MG63 (cell line): ENCODE measurements around the gene TMEM178B. TPM values are rescaled to one million over a fixed set of nuclear protein-coding genes. Genes with fewer than 3 reads are reported as not detected.

Source experiments
- DNase-seq: peaks from one replicate; pipeline ENCODE4 v3.0.0-alpha.2; 2020
- H3K27me3 ChIP-seq: fragments of 250-450 bp; sonication (Bioruptor Pico); 2 replicates; pipeline ENCODE4 v1.5.1; 2020; ENCODE audit warnings: mild to moderate bottlenecking, moderate library complexity
- H3K36me3 ChIP-seq: fragments of 250-450 bp; sonication (Bioruptor Pico); 2 replicates; pipeline ENCODE4 v1.5.1; 2020; ENCODE audit warnings: mild to moderate bottlenecking, moderate library complexity
- H3K4me3 ChIP-seq: fragments of 250-450 bp; sonication (Bioruptor Pico); 2 replicates; pipeline ENCODE4 v1.5.1; 2020; ENCODE audit warnings: mild to moderate bottlenecking, moderate library complexity
- H3K9me3 ChIP-seq: fragments of 250-450 bp; sonication (Bioruptor Pico); 2 replicates; pipeline ENCODE4 v1.5.1; 2020; ENCODE audit warnings: mild to moderate bottlenecking, moderate library complexity
- total RNA-seq: library from RNA; depleted of rRNA; stranded (reverse); fragments of >200 nt; shearing (Covaris generic); gene quantifications from 2 replicates; pipeline ENCODE4 v1.2.3, GENCODE V29; 2014; ENCODE audit warnings: low replicate concordance

Gene TMEM178B
- total RNA-seq, 1 experiment from 2014 or later: 0.10 TPM

- no peak for DNase-seq
- no peak overlapping the region for H3K4me3 ChIP-seq
- no peaks in the 10 kb centered on the region for H3K27me3 ChIP-seq
- H3K36me3 ChIP-seq: no peaks in the 10 kb centered on the region
- H3K9me3 ChIP-seq: no peaks in the 10 kb centered on the region
These were observed 169.5 kb downstream of the TMEM178B start for GRCh38 chr7:141243368-141243767.

- no peak for DNase-seq
- Histone ChIP-seq H3K36me3 (no peaks in the 10 kb centered on the region), H3K27me3 (no peaks in the 10 kb centered on the region), H3K4me3 (no peak overlapping the region), H3K9me3 (no peaks in the 10 kb centered on the region)
These were observed 170.6 kb downstream of the TMEM178B start for GRCh38 chr7:141244435-141244834.

DNA sequence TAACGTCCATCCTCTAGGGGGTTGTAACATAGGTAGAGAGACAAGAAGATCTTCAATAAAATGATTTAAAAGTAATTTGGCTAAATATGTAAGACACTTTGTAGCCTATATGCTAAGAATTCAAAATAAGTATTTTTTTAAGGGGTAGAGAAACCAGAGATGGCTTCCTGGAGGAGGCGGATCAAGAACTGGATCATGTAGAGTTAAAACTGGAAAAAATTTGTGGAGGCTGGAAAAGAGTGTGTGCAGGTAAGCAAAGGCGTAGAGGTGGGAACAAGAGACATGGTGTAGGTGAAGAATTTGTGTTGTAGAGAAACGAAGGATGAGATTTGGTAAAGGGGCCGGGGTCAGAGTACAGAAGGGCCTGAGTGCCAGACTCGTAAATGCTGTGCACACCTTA, 172.6 kb downstream of the TMEM178B start:
- Histone ChIP-seq H3K4me3 (no peak overlapping the region), H3K9me3 (no peaks in the 10 kb centered on the region), H3K27me3 (no peaks in the 10 kb centered on the region), H3K36me3 (no peaks in the 10 kb centered on the region)
- no peak for DNase-seq

- Histone ChIP-seq H3K4me3 (no peak overlapping the region), H3K9me3 (no peaks in the 10 kb centered on the region), H3K27me3 (no peaks in the 10 kb centered on the region), H3K36me3 (no peaks in the 10 kb centered on the region)
- no peak for DNase-seq
These were observed 177.3 kb downstream of the TMEM178B start for GRCh38 chr7:141251180-141251579.

DNA sequence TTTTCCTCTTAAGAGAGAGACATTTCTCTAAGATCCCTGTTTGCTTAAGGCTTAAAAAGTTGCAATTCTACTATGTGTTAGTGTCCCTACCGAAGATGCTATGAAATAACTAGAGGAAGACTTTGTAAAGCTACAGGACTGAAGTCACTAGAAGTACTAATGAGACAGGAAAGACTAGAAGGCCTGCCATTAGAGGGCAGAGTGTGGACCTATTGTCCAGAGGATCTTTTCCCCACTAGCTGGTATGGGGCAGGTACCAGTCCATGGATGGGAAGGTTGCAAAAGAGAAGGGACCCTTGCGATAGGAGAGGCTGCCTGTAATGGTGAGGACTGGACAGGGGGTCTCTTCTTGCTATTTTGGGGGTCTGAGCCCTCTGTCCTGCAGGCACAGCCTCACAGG, 178.1 kb downstream of the TMEM178B start:
- Histone ChIP-seq H3K9me3 (no peaks in the 10 kb centered on the region), H3K36me3 (no peaks in the 10 kb centered on the region), H3K4me3 (no peak overlapping the region), H3K27me3 (no peaks in the 10 kb centered on the region)
- DNase-seq: no peak

GRCh38 chr7:141257597-141257996, 183.7 kb downstream of the TMEM178B start:
- H3K9me3 ChIP-seq: no peaks in the 10 kb centered on the region
- H3K4me3 ChIP-seq: no peak overlapping the region
- DNase-seq: no peak
- H3K36me3 ChIP-seq: no peaks in the 10 kb centered on the region
- no peaks in the 10 kb centered on the region for H3K27me3 ChIP-seq

DNA sequence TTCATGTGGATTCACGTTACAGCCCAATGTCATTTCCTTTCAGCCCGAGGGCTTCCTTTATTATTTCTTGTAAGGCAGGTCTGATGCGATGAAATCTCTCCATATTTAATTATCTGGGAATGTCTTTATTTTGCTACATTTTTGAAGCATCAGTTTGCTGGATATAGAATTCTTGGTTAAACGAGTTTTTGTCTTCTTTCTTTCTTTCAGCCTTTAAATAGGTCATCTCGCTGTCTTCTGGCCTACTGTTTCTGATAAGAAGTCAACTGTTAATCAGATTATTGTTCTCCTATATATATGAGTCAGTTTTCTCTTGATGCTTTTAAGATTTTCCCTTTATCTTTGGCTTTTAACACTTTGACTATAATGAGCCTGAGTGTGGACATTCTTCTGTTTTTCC, 184.7 kb downstream of the TMEM178B start:
- no peaks in the 10 kb centered on the region for H3K36me3 ChIP-seq
- no peaks in the 10 kb centered on the region for H3K27me3 ChIP-seq
- no peaks in the 10 kb centered on the region for H3K9me3 ChIP-seq
- DNase-seq: no peak
- no peak overlapping the region for H3K4me3 ChIP-seq

- no peaks in the 10 kb centered on the region for H3K9me3 ChIP-seq
- no peaks in the 10 kb centered on the region for H3K36me3 ChIP-seq
- no peaks in the 10 kb centered on the region for H3K27me3 ChIP-seq
- no peak overlapping the region for H3K4me3 ChIP-seq
- DNase-seq: no peak
These were observed 188.5 kb downstream of the TMEM178B start for GRCh38 chr7:141262101-141263090.

GRCh38 chr7:141263508-141263907, 189.6 kb downstream of the TMEM178B start:
- Histone ChIP-seq H3K27me3 (no peaks in the 10 kb centered on the region), H3K9me3 (no peaks in the 10 kb centered on the region), H3K36me3 (no peaks in the 10 kb centered on the region), H3K4me3 (no peak overlapping the region)
- DNase-seq: no peak

DNA sequence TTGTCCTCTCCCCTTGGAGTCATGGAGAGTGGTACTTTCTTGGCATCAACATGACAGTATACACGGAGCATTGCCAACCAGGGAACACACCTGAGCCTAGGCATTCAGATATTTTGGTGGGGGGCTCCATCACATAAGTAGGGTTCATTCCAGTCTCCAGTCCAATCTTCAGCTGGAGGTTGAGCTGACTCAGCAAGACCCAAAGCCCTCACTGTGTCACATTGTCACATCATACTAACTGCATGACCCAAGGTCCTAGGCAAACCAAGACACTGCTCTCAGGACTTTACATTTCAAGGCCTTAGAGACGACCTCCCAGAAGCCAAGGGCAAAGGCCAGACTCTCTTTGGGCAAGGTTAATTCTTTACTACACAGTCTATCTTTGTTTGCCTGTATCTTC, 190.1 kb downstream of the TMEM178B start:
- H3K9me3 ChIP-seq: no peaks in the 10 kb centered on the region
- H3K36me3 ChIP-seq: no peaks in the 10 kb centered on the region
- no peaks in the 10 kb centered on the region for H3K27me3 ChIP-seq
- H3K4me3 ChIP-seq: no peak overlapping the region
- DNase-seq: no peak

- Histone ChIP-seq H3K27me3 (no peaks in the 10 kb centered on the region), H3K9me3 (no peaks in the 10 kb centered on the region), H3K36me3 (no peaks in the 10 kb centered on the region), H3K4me3 (no peak overlapping the region)
- no peak for DNase-seq
These were observed 190.6 kb downstream of the TMEM178B start for GRCh38 chr7:141264511-141264910.

GRCh38 chr7:141265668-141266067, 191.8 kb downstream of the TMEM178B start:
- H3K4me3 ChIP-seq: no peak overlapping the region
- no peaks in the 10 kb centered on the region for H3K36me3 ChIP-seq
- H3K9me3 ChIP-seq: no peaks in the 10 kb centered on the region
- DNase-seq: no peak
- no peaks in the 10 kb centered on the region for H3K27me3 ChIP-seq

- DNase-seq: no peak
- Histone ChIP-seq H3K9me3 (no peaks in the 10 kb centered on the region), H3K27me3 (no peaks in the 10 kb centered on the region), H3K36me3 (no peaks in the 10 kb centered on the region), H3K4me3 (no peak overlapping the region)
These were observed 194.8 kb downstream of the TMEM178B start for GRCh38 chr7:141268614-141269013.

DNA sequence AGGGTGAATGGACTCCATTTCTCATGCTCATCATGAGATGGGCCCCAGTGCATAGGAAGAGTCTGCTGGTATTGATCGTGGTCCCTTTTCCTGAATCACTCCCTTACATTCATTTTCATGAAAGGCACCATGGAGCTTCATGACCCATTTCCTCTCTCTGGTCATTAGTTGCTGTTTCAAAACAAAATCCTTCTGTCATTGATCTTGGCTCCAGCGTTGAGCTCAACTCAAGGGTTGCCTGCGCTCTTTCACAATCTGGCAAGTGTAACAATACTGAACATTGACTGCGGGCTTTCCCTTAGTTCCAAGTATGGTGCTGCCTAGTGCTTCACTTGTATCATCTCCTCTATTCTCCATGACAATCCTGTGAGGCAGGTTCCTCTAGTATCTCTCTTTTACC, 197.6 kb downstream of the TMEM178B start:
- no peaks in the 10 kb centered on the region for H3K27me3 ChIP-seq
- no peak overlapping the region for H3K4me3 ChIP-seq
- DNase-seq: no peak

DNA sequence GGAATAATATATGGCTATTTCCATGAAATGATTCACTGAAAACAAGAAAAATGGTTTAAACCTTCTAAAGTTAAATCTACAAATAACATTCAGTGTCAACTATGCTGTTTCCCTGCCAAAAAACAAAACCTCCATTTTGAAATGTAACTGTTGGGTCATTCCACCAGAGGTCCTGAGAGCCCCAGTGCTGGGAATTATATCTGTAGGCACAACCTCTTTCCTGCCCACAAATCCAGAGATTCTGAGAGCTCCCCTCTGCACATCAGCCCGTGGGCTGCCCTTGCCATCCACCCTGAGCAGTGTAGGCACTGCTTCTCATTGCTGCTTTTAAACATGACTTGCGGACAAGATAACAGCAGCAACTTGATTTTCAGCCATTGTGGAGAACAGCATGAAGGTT, 198.6 kb downstream of the TMEM178B start:
- Histone ChIP-seq H3K9me3 (no peaks in the 10 kb centered on the region), H3K4me3 (no peak overlapping the region), H3K36me3 (no peaks in the 10 kb centered on the region), H3K27me3 (no peaks in the 10 kb centered on the region)
- DNase-seq: no peak

More for the DNA sequence above, 197.6 kb downstream of the TMEM178B start:
- Histone ChIP-seq H3K9me3 (no peaks in the 10 kb centered on the region), H3K36me3 (no peaks in the 10 kb centered on the region)

DNA sequence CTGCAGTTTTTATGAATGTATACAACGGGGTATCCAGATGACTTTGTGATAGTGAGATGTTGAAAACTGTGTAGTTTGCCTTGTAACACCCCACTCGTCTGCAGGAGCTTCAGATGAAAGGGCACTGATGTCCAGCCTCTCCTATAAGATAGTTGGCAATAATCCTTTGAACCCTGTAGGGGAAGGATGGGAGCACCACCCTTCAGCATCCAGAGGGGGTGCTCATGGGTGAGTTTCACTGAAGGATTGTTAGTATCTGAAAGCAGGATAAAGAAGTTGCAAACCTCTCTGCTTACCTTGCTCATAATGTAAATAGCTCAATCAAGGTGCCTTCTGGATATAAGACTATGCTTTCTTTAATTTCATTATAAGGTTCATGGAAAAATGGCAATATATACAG, 201.5 kb downstream of the TMEM178B start:
- no peak for DNase-seq
- Histone ChIP-seq H3K9me3 (no peaks in the 10 kb centered on the region), H3K36me3 (no peaks in the 10 kb centered on the region), H3K27me3 (no peaks in the 10 kb centered on the region), H3K4me3 (no peak overlapping the region)

- H3K27me3 ChIP-seq: no peaks in the 10 kb centered on the region
- H3K9me3 ChIP-seq: no peaks in the 10 kb centered on the region
- no peak overlapping the region for H3K4me3 ChIP-seq
- H3K36me3 ChIP-seq: no peaks in the 10 kb centered on the region
- no peak for DNase-seq
These were observed 202.2 kb downstream of the TMEM178B start for GRCh38 chr7:141276031-141276430.

DNA sequence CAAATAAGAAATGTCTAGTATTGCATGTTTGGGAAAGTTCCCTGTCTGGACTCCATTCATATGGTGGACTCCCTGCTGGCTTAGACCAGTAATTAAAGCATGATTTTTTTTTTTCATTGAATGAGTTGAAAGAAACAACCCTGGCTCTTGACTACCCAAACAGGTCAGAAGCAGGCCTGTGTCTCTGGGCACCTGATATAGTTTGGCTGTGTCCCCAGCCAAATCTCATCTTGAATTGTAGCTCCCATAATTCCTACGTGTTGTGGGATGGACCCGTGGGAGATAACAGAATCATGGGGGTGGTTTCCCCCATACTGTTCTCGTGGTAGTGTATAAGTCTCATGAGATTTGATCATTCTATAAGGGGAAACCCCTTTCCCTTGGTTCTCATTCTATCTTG, 206.2 kb downstream of the TMEM178B start:
- DNase-seq: no peak
- Histone ChIP-seq H3K27me3 (no peaks in the 10 kb centered on the region), H3K36me3 (no peaks in the 10 kb centered on the region), H3K4me3 (no peak overlapping the region), H3K9me3 (no peaks in the 10 kb centered on the region)
